HG03342 (cell line): Measurements from ENCODE around the gene POTEB3.
"Not testable (repeated sequence)": the region's sequence is repeated elsewhere in the genome, so short reads cannot be mapped to it uniquely, and the experiment has no call there.

Experiments
- ATAC-seq: cut with Tn5 transposase; IDR thresholded peaks from one replicate; pipeline ENCODE4 v1.9.1; 2021; ENCODE audit warnings: mild to moderate bottlenecking, moderate library complexity; ENCODE audit not compliant: unreplicated experiment

POTEB3 gene

GRCh38 chr15:21440399-21440798, at the start of gene POTEB3:
TSS of gene POTEB3 (minus strand) at chr15:21440499. CDS start at chr15:21440011, 488 bp downstream.
- ATAC-seq, result not testable (repeated sequence)

DNA sequence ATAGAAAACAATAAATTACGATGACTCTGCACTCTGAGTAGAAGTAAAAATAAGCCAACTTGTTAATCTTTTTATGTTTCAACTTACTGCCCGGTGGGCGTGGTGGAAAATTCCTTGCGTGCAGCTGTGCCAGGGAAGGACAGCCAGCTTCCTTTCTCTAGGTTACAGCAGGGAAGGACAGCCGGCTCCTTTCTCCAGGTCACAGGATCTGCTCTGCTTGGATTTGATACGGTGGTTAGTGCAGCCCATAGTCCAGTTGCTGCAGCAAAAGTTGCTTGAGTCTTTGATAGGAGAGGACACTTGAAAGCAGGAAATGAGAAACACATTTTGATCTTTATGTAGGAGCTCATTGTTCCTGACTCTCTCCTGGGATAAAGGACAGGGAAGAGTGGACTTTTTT, 13.4 kb upstream of the POTEB3 start:
- not testable (repeated sequence) for ATAC-seq

DNA sequence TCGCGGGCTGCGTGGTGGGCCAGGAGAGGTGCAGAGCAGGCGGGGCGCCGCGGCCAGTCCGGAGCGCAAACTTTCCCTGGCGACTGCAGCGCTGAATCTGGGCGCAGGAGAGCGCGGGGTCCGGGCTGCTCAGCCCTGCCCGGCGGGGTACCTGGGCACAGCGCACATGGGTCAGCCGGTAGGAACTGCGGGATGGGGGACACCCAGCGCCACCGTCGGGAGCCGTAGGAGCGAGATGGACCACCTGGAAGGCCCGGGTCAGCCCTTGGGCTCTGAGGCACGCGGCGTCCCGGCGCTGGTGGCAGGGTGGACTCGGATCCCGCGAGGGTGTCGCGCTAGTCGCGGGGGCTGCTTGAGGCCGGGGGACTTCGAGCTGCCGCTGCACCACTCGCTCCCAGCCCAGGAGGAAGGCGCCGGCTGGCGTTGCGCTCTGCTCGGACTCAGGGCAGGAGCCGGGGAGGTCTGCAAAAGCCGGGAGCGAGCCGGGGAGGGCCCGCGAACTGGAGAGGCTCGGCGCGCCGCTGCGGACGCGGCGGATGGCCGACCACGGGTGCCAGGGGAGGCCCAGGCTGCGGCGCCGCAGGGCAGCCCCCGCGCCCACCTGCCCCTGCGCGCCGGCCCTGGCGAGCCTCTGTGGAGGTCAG, 11.7 kb upstream of the POTEB3 start:
- not testable (repeated sequence) for ATAC-seq

DNA sequence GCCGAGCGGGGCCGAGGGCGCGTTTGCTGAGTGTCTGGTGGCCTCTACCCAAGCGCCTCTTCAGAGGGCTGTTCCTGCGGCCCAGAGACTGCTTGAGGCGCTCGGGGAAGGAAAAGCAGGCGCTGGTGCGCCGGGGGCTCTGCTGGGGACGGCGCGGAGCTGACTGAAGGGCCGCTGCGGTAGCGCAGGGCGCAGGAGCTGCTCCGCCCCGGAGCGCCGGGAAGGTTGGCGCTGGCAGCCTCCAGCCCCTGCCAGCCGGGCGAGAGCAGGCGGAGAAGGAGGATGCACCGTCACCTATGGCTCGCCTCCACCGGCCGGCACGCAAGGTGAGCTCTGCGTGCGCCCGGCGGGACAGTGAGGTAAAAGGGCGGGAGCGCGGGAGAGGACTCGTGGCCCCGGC, 11.2 kb upstream of the POTEB3 start:
- ATAC-seq, result not testable (repeated sequence)

GRCh38 chr15:21407366-21407765, 32.9 kb downstream of the POTEB3 start:
- ATAC-seq, result not testable (repeated sequence)

GRCh38 chr15:21401531-21401930, 38.8 kb downstream of the POTEB3 start:
- ATAC-seq, result not testable (repeated sequence)

GRCh38 chr15:21399111-21399510, 41.2 kb downstream of the POTEB3 start:
- ATAC-seq, result not testable (repeated sequence)

DNA sequence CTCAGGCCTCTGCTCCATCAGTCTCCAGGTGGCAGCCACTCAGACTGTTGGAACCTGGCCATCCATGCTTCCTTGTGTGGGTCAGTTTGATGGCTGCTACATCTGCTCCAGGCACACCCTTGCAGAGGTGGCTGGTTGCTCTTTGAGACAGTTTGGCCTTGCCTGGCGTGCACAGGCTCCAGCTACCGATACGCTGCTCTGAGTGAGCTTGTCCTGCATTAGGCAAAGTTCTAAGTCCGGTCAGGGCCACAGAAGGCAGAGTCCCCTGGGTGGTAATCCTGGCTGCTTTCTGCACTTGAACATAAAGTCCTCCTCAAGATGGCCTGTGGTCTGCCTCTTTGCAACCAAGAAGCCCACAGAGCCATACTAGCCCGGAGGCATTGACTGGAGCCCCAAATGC, 41.8 kb downstream of the POTEB3 start:
- not testable (repeated sequence) for ATAC-seq

DNA sequence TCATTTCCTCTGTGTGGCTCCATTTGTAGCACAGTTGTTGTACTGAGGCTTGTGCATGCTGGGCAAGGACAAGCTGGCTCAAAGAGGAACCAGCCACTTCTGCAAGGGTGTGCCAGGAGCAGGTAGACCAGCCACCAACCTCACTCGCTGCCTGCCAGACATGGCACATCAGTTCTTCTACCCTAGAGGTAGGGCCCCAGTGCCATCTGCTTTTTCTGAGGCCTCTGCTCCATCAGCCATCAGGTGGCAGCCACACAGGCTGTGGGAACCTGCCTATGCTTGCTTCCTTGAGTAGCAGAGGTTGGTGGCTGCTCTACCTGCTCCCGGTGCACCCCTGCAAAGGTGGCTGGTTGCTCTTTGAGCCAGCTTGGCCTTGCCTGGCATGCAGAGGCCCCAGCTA, 42.6 kb downstream of the POTEB3 start:
- not testable (repeated sequence) for ATAC-seq

GRCh38 chr15:21397186-21397585, 43.1 kb downstream of the POTEB3 start:
- ATAC-seq, result not testable (repeated sequence)

- ATAC-seq, result not testable (repeated sequence)
These were observed 54.3 kb downstream of the POTEB3 start for GRCh38 chr15:21385961-21386360.

- not testable (repeated sequence) for ATAC-seq
These were observed 56.3 kb downstream of the POTEB3 start for GRCh38 chr15:21383866-21384485.

DNA sequence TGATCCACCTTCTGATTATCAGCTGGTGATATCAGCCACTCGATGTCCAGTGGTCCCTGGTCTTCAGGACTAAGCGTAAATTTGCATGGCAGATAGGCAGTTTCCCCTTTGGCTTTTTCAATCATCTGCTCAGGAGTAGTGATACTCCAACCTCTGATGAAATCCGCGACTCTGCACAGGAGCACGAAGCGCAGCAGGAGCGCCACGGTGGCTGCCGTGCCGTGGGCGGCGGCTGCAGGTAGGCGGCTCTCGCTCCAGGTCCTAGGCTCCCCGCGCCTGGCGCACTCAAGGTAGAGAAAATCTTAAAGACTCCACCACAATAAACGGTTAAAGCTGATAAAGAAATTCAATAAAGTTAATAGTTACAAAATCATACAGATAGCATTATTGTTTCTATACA, 66.6 kb downstream of the POTEB3 start:
- ATAC-seq, result not testable (repeated sequence)

GRCh38 chr15:21369177-21369576, 71.1 kb downstream of the POTEB3 start:
- ATAC-seq, result not testable (repeated sequence)

DNA sequence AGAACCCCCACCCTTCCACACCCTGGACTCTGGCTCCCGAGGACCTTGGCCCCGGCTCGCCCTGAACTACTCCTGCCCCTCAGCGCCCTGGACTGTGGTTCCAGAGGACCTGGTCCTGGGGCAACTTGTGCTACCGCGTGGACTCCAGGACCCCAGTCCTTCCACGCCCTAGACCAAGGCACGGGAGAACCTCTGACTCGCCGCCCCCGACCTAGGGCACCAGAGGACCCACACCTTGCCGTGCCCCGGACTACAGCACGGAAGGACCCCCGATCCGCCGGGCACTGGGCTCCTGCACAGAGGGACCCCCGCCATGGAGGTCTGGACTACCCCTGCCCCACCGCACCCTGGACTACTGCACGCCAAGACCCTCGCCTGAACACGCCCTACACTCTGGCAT, 71.7 kb downstream of the POTEB3 start:
- ATAC-seq, result not testable (repeated sequence)
